HG03575 (cell line): ENCODE data around the gene DLG2.

Experiments used
- ATAC-seq: cut with Tn5 transposase; IDR thresholded peaks from one replicate; pipeline ENCODE4 v1.9.1; 2021; ENCODE audit not compliant: unreplicated experiment, insufficient number of reproducible peaks, low FRiP score; ENCODE audit errors: extremely low read depth

Gene DLG2

DNA sequence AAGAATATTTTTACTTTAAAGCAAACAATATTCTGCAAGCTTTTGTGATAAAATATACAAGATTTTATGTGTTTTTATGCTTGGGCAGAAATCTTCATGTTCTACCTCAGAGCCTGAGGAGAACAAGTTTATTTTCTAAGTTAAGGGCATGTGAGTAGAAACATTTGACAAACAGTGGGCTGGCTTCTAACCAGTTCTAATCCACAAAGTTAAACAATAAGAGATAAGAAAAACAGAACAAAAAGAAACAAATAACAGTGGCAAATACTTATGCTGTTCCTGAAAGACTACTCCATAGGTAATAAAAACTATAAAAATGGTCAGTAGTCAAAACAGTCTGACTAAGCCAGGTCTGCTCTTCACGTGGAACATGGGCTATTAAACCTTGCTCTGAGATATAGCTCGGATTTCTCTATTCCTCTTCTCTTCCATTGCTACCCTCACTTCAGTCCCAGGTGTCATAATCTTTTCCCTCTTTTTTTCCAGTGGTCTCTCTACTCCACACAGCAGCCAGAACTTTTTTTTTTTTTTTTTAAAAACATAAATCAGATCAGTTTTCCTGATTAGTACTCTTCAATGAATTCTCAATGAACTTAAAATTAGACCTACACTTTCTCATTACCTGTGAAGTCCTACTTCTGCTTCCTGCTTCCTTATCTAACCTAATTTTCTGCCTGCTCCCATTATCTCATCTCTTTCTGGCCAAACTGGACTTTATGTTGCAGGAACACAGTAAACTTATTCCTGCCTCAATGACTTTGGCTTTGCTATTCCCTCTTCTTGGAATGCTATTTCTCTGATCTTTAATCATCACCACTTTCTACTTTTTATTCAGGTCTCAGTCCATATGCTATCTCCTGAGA lies 1669.9 kb downstream of the DLG2 start:
- no peak for ATAC-seq

DNA sequence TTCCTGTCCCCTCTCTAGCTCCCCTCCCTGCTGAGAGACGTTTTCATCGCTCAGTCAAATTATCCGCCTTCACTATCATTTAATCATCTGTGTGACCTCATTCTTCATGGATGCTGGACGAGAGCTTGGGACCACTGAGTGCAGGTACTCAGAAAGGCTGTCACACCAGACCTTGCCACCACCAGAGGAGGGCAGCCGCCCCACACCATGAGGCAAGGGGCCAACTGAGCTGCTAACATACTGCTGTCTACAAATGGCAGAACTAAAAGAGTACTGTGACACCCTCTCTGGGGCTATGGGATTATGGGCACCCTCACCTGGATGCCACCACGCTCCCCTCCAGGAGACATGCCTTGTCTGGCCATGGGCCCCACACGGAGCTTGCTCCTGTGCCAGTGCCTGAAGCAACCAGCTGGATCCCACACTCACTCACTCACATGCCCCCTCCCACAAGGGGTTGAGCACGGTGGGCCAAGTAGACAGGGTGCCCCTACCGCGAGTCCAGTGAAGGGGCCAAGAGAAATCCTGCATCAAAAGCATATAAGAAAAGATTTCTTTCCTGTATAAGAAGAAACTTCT lies 1670.9 kb downstream of the DLG2 start:
- ATAC-seq = no peak

DNA sequence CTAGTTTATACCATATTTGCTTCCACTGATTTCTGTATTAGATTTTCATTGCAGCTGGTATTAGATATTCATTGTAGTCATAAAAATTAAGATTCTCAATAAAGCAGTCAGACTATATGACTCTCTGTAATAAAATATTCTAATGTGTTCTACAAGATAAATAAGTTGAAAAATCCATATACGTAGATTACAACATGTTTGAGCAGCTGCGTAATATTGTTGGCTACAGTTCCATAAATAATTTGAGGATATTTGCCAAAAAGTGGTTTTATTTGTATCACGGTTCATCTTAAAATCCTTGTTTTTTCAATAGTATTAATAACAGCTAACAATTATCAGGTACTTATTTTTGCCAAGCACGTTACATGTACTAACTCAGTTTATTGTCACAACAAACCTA lies 1672.4 kb downstream of the DLG2 start:
- ATAC-seq = no peak

DNA sequence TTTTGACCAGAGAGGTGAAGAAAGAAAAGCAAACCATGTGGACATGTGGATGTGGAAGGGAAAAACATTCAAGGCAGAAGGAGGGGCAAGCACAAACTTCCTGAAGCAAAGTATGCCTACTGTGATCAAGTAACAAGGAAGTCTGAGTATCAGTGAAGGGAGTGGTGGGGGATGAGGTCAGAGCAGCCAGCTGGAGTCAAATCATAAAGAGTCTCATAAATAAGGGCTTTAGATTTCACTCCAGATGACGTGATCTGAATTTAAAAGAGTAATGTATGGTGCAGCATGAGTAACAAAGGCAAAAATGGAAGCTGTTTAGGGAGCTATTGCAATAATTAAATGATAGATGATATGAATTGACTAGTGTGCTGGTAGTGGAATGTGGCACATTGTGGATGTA lies 1675.6 kb downstream of the DLG2 start:
- no peak for ATAC-seq

DNA sequence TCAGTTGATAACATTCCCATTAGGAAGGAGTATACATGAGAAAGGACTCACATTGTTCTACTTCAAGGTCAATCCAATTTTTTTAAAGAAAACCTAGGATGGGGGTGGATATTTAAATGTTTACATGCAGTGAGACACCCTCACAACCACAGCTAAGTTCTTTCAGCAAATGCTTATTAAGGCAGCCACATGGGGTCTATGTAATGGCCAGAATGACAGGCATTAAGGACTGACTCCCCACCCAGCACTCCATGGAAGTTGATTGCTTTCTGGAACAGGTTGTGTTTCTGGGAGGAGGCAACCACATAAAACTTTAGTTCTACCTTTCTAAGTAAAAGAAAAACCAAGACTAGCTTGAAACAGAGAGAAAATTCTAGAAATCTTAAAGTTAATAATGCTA lies 1678.9 kb downstream of the DLG2 start:
- ATAC-seq = no peak

DNA sequence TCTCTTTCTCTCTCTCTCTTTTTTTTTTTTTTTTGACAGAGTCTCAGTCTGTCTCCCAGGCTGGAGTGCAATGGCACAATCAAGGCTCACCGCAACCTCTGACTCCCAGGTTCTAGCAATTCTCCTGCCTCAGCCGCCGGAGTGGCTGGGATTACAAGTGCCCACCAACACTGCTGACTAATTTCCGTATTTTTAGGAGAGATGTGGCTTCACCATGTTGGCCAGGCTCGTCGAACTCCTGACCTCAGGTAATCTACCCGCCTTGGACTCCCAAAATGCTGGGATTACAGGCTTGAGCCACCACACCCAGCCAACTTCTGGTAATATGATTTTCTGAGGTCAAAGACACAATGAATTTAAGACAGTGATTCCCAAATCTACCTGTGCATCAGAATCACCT lies 1681.2 kb downstream of the DLG2 start:
- no peak for ATAC-seq

DNA sequence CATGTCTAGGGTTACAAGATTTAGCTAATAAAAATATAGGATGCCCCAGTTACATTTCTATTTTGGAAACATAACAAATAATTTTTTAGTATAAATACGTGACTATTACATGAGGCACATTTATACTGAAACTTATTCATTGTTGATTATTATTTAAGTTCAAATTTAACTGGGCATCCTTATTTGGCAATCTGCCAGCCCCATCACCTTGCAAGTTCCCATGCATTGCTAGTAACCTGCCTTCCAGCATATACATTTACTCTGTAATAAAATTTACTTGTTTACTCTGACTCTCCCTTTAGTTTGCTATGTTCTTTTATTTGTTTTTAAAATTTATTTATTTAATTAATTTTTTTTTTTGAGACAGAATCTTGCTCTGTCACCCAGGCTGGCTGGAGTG lies 1686.1 kb downstream of the DLG2 start:
- no peak for ATAC-seq

DNA sequence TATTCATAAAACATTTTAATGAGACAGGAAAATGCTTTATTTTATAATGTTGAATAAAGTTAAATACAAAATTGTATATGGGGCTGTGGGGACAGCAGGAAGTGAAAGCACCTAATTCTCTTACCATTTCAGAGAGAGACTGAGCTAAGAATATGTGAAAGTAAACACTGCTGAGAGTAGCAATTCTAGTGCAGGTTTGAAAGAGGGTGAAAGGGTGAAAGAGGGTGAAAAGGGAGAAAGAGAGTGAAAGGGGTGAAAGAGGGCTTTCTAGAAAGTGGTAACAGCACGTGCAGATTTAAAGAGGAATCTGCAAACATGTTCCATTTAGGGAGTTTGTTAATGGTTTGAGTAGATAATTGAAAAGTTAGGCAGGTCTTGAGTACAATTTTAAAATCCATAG lies 1689.0 kb downstream of the DLG2 start:
- peak; percentile 48 for ATAC-seq

DNA sequence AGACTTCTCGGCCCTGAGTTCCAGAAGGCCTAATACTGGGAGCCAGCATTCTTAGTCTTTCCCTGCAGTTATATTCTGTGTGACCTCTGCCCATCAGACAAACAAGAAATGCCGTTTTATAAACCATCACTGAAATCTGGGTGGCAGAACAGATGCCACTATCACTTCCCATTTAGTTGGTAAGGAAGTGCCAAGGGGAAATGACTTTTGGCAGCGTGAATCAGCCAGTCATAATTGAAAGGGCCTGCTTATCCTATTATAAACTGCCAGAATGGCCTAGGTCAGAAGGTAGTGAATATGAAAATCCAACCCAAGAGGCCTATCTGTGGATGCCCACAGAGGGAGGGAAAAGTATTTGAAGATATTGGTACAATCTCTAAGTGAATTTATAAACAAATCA lies 1694.1 kb downstream of the DLG2 start:
- ATAC-seq = no peak

DNA sequence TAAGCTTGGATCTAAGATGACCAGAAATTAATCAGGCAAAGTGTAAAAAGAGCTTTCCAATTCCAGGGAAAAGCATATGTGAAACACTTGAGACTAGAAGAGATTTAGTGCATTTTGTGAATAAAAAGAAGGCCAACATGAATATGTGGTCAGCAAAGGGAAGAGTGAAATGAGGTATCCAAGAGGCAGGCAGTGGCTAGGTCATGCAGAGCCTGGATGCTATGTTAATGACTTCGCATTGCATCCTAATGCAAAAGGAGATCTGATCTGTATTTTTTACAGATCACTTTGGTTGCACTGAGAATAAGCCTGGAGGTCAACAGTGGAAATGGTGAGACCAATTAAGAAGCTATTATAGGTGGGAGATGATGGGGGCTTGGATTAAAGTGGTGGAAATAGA lies 1699.7 kb downstream of the DLG2 start:
- no peak for ATAC-seq

DNA sequence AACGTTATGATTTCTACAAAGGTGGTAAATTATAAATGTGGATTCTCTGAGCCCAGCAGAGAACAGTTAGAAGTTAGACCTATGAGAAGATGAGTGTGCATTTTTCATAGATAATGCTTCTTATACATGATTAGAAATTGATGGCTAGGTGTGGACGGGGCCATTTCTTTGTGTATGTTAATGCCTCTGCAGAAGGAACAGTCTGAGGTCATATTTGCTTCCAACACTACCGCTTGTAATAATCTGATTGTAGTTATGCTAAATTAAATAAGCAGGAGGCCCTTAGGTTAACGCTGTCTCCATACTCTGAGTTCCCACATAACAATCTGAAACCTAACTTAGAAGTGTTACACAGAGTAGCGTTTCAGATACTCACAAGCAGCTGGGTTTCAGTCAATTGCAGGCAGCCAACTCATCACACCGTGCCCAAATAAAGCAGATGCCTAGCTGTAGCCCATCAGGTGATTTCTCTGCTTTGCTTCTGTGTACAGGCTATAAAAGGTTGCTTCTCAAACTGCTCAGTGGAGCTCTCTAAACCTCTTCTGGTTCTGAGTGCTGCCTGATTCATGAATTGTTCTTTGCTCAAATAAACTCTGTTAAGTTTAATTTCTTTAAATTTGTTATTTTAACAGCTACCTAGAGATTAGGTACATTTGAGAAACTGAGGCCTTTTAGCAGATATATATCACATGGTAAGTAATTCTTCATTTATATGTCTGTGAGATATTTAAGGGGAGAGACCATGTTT lies 1702.2 kb downstream of the DLG2 start:
- no peak for ATAC-seq

DNA sequence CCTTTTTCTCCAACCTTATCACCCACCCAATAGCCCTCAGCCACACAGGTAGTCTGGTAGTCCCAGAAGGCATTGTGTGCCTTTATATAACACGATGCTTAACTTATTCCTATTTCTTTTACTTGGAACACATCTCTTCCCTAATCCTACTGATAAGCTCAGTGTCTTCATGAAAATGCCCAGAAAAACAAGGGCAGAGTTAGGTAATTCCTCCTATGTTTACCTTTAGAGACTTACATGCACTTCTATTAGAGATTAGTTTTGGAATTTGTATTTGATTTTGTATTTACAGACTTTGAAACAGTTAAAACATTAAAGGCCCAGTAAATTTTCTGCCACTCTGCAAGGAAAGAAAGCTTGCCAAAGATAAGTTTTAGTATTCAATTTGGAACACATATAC lies 1703.2 kb downstream of the DLG2 start:
- no peak for ATAC-seq

DNA sequence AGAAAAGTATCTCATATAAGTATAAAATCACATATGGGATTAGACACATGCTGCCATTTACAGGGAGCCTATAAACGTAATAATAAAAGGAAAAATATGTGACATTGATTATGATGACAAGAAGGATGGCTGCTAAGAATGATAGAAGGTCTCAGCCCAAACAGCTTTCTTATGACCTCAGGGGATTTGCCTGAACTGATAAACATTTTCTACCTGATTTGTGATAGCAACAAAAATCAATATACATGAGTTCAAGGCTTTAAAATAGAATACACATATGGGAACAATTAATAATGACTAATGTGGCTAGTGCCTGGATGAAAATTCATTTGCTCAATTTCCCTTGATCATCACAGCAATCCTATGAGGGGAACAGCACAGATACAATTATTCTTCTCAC lies 1704.2 kb downstream of the DLG2 start:
- no peak for ATAC-seq

DNA sequence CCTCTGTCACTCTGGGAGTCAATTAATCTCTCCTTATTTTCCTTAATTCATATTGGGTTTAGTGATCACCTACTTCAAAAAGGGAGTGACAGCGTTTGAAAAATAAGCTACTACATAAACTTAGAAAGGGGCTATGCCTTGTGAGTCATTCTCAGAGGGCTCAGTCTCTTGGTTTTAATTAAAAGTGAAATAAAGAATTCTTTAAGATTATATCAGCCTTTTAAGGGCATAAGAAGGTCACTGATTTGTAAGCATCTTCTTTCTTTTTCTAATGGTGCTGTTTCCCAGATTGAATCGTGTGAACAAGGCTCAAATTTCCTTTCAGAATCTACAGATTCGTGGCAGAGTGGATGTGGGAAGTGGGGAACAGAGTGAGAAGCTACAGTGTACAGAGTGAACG lies 1704.8 kb downstream of the DLG2 start:
- no peak for ATAC-seq

DNA sequence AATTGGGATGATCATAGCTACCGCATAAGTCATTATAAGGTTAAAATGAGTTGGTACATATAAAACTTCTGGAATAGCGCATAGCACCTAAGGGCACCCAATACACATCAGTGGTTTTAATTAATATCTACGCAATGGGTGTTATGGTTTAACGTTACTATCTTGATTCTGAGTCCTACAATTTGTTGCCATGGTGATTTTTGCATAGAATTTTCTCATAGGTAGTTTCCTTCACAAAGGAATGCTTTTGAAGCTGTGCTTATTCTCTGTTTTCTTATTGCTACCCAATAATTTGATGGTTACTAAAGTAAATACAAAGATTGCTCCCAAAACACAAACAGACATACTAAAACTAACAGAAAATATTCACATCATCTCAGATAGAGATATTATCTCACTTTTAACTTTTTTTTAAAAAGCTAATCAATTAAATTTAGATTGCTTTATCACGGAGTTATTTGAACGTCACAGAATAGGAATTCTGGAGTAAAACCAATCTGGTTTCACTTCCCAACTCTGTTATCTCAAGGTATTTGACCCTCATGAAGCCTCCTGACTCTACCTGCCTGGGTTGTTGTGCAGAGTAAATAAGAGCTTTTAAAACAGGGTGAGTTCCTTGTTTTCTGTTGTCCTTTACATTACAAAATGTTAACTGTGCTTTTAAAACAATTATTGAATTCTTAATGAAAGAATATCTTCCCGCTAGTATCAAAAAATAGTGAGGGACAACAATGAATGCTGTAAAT lies 1705.5 kb downstream of the DLG2 start:
- ATAC-seq = no peak

DNA sequence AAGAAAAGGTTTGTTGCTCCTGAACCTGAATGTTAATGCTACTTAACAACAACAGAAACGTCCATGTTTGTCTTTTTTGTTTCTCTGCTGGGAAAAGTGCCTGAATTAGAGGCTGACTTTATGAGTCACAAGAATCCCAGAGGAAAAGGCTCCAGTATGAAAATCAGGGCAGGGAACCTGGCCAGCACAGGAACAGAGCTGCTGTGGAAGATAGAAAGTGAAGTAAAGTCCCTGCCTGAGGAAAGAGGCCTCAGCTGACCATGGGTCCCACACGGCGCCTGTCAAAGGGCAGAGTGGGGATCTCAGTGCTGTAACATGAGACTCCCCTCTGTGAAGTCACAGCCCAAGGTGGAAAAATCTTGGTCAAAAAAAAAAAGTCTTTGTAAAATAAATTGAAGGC lies 1708.7 kb downstream of the DLG2 start:
- ATAC-seq = no peak

DNA sequence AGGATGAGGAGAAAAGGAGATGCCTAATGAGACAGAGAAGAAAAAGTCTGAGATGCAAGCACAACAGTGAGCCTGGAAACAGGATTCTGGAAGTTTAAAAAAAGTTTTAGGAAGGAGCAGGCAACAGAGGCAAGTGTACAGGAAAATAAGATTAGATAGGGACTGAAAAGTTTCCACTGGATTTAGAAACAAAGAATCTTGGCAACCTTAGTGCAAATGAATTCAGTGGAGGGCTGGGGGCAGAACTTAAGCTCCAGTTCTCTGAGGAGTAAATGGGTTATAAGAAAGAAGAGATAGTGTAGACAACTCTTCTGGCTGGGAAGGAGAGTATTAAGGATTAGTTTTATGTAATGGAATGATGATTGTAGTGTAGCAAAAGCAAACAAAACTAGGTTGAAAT lies 1712.1 kb downstream of the DLG2 start:
- no peak for ATAC-seq

DNA sequence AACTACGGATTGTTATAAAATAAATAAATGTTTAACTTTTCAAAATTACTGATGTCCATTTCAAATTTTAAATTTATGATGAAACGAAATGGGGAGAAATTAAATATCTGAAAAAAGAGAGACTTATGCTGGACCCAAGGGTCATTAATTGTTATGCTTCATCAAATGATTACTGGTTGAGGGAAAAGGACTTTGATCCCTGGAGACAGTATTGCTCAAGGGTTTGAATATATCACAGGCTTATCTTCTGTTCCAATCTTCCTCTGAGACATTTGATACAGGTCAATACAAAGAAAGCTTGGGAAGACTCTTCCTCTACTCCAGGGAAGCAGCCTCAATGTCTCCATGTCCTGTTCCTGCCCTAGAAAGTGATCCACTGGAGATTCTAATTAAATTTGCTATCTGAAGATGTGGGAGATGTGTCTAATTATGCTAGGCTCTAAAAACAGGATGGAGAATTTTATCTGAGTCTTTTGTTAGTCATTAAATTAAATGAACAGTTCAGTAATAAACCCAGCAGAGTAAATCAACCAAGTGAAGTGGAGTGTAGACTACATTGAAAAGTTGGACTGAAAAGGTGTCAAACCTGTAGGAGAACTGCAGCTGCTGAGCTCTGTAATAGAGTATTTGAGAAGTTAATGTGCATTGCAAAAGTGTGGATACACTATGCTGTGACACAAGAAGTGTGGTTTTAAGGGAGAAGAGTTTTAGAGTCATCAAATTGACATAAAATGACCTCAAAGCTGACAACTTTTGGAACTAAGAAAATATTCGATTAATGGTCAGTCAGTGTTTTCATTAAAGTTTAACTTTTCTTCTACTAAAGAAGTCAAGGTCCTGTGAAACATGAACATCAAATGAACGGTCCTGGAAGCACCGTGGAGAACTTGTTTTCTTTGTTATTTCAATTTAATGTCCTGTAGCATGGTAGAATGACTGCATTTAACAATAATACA lies 1717.3 kb downstream of the DLG2 start:
- no peak for ATAC-seq
